ENCODE measurements around the gene PCNX2. TPM values are rescaled to one million over a fixed set of nuclear protein-coding genes. Genes with fewer than 3 reads are reported as not detected.

The PCNX2 gene
- total and polyA plus RNA-seq, 2 donors (not counting 1 experiment from before 2014, with no cell fraction given), result 17.6 to 34.7 TPM

DNA sequence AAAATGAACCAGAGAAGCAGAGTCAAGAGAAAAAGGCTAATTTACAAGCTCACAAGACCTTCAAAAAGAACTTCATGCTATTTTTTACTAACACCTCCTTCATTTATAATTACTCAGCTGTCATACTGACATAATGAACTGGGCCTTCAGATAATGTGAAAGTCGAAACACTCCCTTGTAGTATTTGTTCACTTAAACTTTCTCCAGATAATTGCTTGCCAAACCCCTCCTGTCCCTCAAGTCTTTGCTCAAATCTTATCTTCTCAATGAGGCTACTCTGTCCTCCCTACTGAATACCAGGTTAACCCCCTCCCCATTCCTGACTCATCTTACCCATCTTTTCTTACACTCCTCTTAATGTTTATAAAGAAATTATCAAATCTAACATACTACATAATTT is 20.9 kb upstream of the PCNX2 start:
- ATAC-seq (ENCODE audit: low read depth) (no peak), DNase-seq (no peak)
- H3K9ac ChIP-seq (ENCODE audit: low read length), result no peak overlapping the region
- H3K4me1 ChIP-seq (ENCODE audit: control insufficient read depth in 2 of 2, insufficient read depth in 2 of 2, low read length in 2 of 2), result no peaks in the 10 kb centered on the region
- no peak overlapping the region for H3K4me2 ChIP-seq (replicated peaks; ENCODE audit: low read depth, low read length, poor library complexity, severe bottlenecking)
- no peaks in the 10 kb centered on the region for H3K9me3 ChIP-seq (ENCODE audit: control extremely low read depth in 1 of 3, control insufficient read depth in 2 of 3, insufficient read depth in 1 of 3, low read length in 2 of 3)
- intact Hi-C loops (cut with micrococcal nuclease), result no loop called here
- no peaks in the 10 kb centered on the region for H3K79me2 ChIP-seq (ENCODE audit: control insufficient read depth, insufficient read depth, low read length)
- no peak overlapping the region for H2AFZ ChIP-seq (ENCODE audit: insufficient read depth, low read depth, low read length, poor library complexity, severe bottlenecking)
- H3K36me3 ChIP-seq (replicated peaks in 1 of 2; ENCODE audit: control extremely low read depth in 1 of 2, control insufficient read depth in 1 of 2, extremely low read depth in 1 of 2, insufficient read depth in 2 of 2, low read length in 1 of 2), result no peaks in the 10 kb centered on the region
- no CpG with 5 or more reads among the region's 1 CpG for WGBS (ENCODE audit: insufficient coverage)
- no peak overlapping the region for H3K4me3 Mint-ChIP-seq
- no peaks in the 10 kb centered on the region for H4K20me1 ChIP-seq (ENCODE audit: control insufficient read depth, insufficient read depth, low read length, poor library complexity, severe bottlenecking)
- H3K4me1 Mint-ChIP-seq, result no peaks in the 10 kb centered on the region
- H3K4me3 ChIP-seq (ENCODE audit: control extremely low read depth in 1 of 5, extremely low read depth in 1 of 5, insufficient read depth in 1 of 5, low read depth in 2 of 5, low read length in 4 of 5), result no peak overlapping the region
- peaks cover 21% of the 10 kb centered on the region for H3K27me3 Mint-ChIP-seq
- ChIA-PET CTCF (interaction anchor here (1.1 to 3.0 kb wide), 2 partner anchors 9 to 11 kb away, joined by 3 to 9 read pairs; no protein-coding TSS in a partner anchor), POLR2A (no interaction called here)
- no peaks in the 10 kb centered on the region for H3K9me3 Mint-ChIP-seq (ENCODE audit: insufficient read depth)
- no peak overlapping the region for H3K27ac ChIP-seq (ENCODE audit: low read length in 2 of 2)
- TF ChIP-seq, protein P1, sequence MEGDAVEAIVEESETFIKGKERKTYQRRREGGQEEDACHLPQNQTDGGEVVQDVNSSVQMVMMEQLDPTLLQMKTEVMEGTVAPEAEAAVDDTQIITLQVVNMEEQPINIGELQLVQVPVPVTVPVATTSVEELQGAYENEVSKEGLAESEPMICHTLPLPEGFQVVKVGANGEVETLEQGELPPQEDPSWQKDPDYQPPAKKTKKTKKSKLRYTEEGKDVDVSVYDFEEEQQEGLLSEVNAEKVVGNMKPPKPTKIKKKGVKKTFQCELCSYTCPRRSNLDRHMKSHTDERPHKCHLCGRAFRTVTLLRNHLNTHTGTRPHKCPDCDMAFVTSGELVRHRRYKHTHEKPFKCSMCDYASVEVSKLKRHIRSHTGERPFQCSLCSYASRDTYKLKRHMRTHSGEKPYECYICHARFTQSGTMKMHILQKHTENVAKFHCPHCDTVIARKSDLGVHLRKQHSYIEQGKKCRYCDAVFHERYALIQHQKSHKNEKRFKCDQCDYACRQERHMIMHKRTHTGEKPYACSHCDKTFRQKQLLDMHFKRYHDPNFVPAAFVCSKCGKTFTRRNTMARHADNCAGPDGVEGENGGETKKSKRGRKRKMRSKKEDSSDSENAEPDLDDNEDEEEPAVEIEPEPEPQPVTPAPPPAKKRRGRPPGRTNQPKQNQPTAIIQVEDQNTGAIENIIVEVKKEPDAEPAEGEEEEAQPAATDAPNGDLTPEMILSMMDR (IDR thresholded peaks at IDR 0.05), result no peak
- TF ChIP-seq EZH2 (IDR thresholded peaks at IDR 0.05; ENCODE audit: borderline replicate concordance, insufficient read depth, low read depth, low read length, poor library complexity, severe bottlenecking), result no peak
- H3K27ac Mint-ChIP-seq, result no peak overlapping the region
- H3K27me3 ChIP-seq (replicated peaks in 1 of 4; ENCODE audit: control extremely low read depth in 1 of 4, control insufficient read depth in 3 of 4, insufficient read depth in 4 of 4, low read length in 3 of 4), result peaks cover 0 to 6% (median 0%) of the 10 kb centered on the region in 4 experiments

DNA sequence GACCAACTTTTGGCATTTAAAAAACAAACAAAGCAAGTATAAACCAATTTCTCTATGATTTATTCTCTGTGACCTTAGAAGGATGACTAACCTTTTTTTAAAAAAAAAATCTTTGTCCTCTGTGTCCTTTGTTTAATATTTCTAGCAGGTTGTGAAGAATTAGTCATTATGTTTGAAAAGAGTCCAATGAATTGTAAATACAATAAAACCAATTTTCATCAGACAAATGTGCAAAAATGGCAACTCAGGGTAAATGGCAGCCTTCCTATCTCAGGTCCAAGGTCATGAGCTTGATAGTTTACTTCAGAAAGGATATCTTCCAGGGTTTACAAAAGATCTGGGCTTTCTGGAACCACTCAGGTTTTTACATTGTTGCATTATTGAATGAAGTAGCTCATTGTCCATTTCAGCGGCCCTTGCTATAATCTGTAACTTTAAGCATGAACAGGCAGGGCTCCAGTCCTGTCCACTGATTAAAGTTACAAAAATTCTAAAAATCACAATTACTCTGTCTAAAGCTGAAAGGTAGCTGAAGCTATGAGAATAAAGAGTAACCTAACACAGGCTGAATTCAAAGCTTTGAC is 20.3 kb upstream of the PCNX2 start:
- CTCF ChIA-PET, result interaction anchor here (1.1 to 3.0 kb wide), 3 partner anchors 8 to 475 kb away, joined by 3 to 9 read pairs (median 3); no protein-coding TSS in a partner anchor
- intact Hi-C loops (cut with micrococcal nuclease), result no loop called here
- Histone ChIP-seq H3K4me1 (ENCODE audit: control insufficient read depth in 2 of 2, insufficient read depth in 2 of 2, low read length in 2 of 2) (no peaks in the 10 kb centered on the region), H3K4me3 (ENCODE audit: control extremely low read depth in 1 of 5, extremely low read depth in 1 of 5, insufficient read depth in 1 of 5, low read depth in 2 of 5, low read length in 4 of 5) (no peak overlapping the region), H3K36me3 (replicated peaks in 1 of 2; ENCODE audit: control extremely low read depth in 1 of 2, control insufficient read depth in 1 of 2, extremely low read depth in 1 of 2, insufficient read depth in 2 of 2, low read length in 1 of 2) (no peaks in the 10 kb centered on the region), H3K27me3 (replicated peaks in 1 of 4; ENCODE audit: control extremely low read depth in 1 of 4, control insufficient read depth in 3 of 4, insufficient read depth in 4 of 4, low read length in 3 of 4) (peaks cover 0 to 6% (median 0%) of the 10 kb centered on the region in 4 experiments), H2AFZ (ENCODE audit: insufficient read depth, low read depth, low read length, poor library complexity, severe bottlenecking) (no peak overlapping the region), H3K27ac (ENCODE audit: low read length in 2 of 2) (no peak overlapping the region), H3K79me2 (ENCODE audit: control insufficient read depth, insufficient read depth, low read length) (no peaks in the 10 kb centered on the region), H3K9me3 (ENCODE audit: control extremely low read depth in 1 of 3, control insufficient read depth in 2 of 3, insufficient read depth in 1 of 3, low read length in 2 of 3) (no peaks in the 10 kb centered on the region), H3K9ac (ENCODE audit: low read length) (no peak overlapping the region), H4K20me1 (ENCODE audit: control insufficient read depth, insufficient read depth, low read length, poor library complexity, severe bottlenecking) (no peaks in the 10 kb centered on the region), H3K4me2 (replicated peaks; ENCODE audit: low read depth, low read length, poor library complexity, severe bottlenecking) (no peak overlapping the region)
- DNase-seq (no peak), ATAC-seq (ENCODE audit: low read depth) (no peak)
- POLR2A ChIA-PET, result no interaction called here
- H3K4me1 Mint-ChIP-seq, result no peaks in the 10 kb centered on the region
- H3K9me3 Mint-ChIP-seq (ENCODE audit: insufficient read depth), result no peaks in the 10 kb centered on the region
- no peak for TF ChIP-seq EZH2 (IDR thresholded peaks at IDR 0.05; ENCODE audit: borderline replicate concordance, insufficient read depth, low read depth, low read length, poor library complexity, severe bottlenecking)
- TF ChIP-seq, protein P1 (IDR thresholded peaks at IDR 0.05), result no peak
- no peak overlapping the region for H3K27ac Mint-ChIP-seq
- WGBS (ENCODE audit: insufficient coverage), result no CpG with 5 or more reads among the region's 1 CpG
- no peak overlapping the region for H3K4me3 Mint-ChIP-seq
- H3K27me3 Mint-ChIP-seq, result peaks cover 21% of the 10 kb centered on the region

Measured in B cell (primary cell).